HG03378 (cell line): Measurements from ENCODE around the gene HMX1.

ENCODE experiments used
- ATAC-seq: cut with Tn5 transposase; IDR thresholded peaks from one replicate; pipeline ENCODE4 v1.9.1; 2021; ENCODE audit warnings: mild to moderate bottlenecking, moderate library complexity; ENCODE audit not compliant: unreplicated experiment

Gene HMX1

DNA sequence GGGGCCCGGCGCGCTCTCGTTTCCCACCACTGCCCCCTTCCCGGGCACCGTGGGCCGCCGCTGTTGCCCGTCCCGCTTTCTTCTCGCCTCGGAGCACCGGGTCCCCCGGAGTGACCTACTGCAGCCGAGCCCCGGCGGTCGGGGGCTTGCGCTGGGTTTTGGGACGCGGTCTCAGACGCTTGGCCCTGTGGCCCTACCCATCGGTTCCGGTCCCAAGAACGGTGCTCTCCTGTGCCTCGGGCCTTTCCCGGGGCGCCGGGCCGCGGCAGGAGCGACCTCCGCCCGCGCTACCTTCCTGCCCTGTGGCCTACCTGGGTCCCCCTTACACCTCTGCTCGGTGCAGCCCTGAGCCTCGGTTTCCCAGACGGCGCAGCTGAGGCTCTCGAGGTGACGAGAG lies 21.6 kb upstream of the HMX1 start:
- no peak for ATAC-seq

GRCh38 chr4:8892556-8893226 lies 21.1 kb upstream of the HMX1 start:
- ATAC-seq: no peak

- no peak for ATAC-seq
Measured at GRCh38 chr4:8891646-8892555, 20.3 kb upstream of the HMX1 start.

DNA sequence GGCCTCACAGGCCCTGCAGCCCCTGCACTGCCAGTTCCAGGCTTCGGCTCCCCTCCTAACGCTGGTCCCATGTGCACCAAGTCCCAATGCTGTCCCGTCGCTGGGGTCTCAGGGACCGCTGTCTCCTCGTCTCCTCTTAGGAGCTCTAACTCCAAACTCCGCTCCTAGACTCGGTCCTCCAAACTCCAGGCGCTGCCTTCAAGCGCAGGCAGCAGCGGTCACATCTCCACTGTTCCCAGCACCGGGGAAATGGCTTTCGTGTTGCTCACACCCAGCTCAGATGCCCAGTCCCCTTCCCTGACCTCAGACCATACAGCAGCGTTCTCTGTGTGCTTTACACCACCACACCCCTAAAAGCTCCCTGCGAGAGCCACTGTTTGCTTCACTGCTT lies 19.6 kb upstream of the HMX1 start:
- ATAC-seq: no peak

DNA sequence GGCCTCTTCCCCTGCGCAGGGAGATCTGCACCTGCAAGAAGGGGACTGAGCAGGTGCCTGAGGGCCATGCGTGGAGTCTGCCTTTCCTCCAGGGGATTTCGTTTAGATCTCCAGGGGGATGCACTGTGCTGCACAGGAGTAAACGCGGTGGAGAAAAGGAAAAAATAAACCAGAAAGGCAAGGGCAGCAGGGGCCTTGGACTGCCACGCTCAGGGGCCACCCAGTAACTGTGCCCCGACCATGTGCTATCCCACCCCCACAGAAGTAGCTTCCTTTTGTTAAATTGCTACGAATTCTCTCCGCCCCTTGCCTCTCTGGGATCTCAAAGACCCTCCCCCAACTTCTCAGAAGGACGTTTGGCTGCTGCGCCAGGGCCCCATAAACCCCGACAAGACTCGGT lies 17.2 kb upstream of the HMX1 start:
- ATAC-seq: no peak

- ATAC-seq: no peak
Measured at GRCh38 chr4:8886612-8887406, 15.2 kb upstream of the HMX1 start.

DNA sequence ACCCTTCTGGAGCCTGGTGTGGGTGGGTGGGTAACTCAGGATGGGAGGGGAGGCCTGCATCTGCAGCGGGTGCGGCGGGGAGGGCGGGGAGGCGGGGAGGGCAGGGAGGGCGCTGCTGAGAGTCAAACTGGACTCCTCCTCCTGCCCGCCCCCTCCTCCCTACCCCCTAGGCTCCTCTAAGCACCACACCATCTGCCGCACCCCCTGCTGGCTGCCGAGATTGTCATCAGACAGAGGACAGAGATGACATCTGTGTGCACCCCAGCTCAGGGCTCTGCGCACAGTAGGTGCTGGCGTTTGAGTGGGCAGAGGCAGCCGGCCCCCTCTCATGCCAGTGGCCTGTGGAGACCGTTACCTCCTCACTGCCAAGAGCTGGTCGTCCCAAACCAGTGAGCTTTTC lies 10.6 kb upstream of the HMX1 start:
- no peak for ATAC-seq

- no peak for ATAC-seq
Measured at GRCh38 chr4:8880851-8881250, 9.2 kb upstream of the HMX1 start.

DNA sequence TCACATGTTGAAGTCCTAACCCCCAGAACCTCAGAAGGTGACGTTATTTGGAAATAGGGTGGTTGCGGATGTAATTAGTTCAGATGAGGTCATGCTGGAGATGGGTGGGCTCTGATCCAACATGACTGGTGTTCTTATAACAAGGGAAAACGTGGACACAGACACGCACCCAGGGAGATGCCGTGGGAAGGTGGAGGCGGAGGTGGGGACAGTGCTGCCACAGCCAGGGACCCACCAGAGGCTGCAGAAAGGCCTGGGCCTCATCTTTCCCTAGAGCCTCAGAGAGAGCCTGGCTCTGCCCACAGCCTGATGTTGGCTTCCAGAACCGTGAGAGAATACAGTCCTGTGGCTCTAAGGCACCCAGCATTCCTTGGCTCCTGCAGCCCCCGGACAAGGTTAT lies 7.9 kb upstream of the HMX1 start:
- ATAC-seq: no peak

DNA sequence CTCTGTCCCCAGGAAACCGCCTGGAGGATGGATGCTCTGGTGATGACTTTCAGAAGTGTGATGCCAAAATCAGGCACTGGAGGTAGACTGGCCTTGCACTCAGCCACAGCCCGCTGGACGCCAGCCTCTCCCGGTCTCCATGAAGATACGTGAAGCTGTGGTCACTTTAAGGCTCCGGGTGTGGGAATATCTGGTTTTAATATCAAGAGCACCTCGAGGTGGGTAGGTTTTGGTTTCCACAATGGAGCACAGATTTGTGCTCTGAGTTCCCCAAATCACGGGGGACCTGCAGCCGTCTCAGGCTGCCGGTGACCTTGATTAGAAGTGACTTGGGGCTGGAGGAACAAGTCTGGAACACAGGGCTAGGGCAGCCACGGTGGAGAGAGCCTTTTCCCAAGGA lies 6.8 kb upstream of the HMX1 start:
- no peak for ATAC-seq

DNA sequence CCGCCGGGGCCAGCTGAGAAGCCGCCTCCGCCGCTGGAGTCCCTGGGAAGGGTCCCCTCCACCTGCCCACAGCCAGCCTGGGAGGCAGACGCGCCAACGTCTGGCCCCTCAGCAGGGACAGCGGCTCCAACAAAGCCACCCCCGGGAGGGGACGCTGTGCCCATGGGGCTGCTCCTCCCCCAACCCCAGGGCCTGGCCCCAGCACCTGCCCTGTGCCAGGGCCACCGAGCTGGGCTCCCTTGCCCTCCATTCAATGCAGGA lies 6.1 kb upstream of the HMX1 start:
- ATAC-seq: no peak

GRCh38 chr4:8876982-8877779 lies 5.5 kb upstream of the HMX1 start:
- ATAC-seq: no peak

- ATAC-seq: no peak
Measured at GRCh38 chr4:8874896-8875680, 3.4 kb upstream of the HMX1 start.

GRCh38 chr4:8874003-8874895 lies 2.6 kb upstream of the HMX1 start:
- no peak for ATAC-seq

DNA sequence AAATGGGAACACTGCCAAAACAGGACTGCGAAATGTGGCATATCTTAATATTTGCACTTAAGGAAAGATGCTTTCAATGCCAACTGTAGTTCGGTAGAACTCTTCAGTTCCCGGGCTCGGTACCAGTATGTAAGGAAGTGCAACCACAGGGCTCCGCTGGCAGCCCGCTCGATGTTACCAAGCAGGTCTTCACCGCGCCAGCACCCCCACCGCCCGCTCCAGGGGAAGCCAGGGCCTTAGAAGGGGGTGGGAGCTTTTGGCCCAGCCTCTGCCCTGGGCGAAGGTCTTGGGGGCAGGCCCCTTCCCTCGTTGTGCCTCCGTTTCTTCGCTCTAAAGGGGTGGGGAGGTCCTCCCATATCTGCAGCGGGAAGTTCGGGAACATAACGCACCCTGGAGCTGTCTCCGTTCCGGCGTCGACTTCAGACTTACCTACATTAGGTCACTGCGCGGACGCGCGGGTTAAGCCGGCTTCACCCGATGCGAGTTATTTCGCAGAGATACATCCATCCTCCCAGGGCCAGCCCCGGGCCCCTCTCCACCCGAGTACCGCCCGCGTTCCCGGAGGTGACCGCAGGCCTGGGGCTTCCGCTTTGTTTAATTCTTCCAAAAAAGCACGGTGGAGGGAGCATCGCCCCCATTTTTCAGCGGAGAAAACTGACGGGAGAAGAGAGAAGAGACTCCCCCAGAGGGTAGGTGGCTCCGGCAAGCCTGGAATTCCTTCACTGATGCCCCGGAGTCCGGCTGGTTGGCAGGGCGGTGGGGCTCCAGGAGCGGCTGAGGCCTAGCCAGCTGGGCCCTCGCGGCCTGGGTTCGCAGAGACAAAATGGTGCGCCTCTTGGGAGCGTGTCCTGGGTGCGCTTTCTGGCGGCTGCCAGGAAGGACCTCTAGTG lies 1.0 kb upstream of the HMX1 start:
- ATAC-seq: no peak

GRCh38 chr4:8870647-8871416 lies 807 bp downstream of the HMX1 start:
- ATAC-seq: no peak

DNA sequence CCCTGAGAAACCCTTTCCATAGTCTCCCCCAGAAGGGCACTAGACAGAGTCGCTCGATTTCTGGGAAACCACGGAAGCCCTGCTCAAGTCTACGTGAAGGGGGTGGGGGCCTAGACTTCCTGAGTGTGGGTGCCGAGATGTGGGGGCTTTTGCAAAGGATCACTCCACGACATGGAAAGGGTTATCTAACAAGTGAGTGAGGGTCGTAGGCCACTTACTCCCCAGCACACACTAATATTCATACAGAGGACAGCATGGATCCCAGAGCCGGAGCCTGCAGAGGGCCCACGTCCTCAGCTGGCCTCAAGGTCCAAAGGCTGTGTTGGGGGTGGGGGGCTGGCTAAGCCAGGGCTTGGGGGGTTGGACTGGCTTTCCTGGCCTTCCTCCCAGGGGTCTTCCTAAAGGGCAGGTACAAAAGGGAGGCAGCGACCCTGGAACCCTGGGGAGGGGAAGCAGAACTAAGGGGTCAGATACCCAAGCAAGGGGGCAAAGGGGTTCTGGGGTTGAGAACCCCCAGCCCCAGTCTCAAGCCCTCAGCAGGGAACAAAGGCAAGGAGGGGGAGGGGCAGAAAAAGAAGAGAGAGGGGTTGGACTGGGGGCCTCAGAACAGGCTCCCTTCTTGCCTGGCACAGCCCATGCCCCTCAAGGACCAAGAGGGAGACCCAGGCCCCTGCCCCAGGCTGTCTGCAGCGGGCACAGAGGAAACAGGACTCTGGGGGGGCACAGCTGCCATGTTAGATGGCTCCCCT lies 1.6 kb downstream of the HMX1 start:
- no peak for ATAC-seq
